K562 (cell line): ENCODE data around the gene HTR4. TPM values are rescaled to one million over a fixed set of nuclear protein-coding genes. Genes with fewer than 3 reads are reported as not detected.

ENCODE experiments used
- ATAC-seq: fragments of 200-7000 bp; cut with Tn5 transposase; 3 replicates; pipeline ENCODE4 v1.9.1; 2020; ENCODE audit warnings: moderate library complexity
- BruUV-seq: library from RNA; stranded (reverse); fragments of 400-500 nt; replicated peaks from 2 replicates; lab custom pipeline; 2021; lab: Mats Ljungman, UMichigan
- CTCF ChIA-PET: fragments of 300-600 bp; formaldehyde crosslinking; extraction: SDS; loops from one replicate; lab custom pipeline; 2021; ENCODE audit warnings: low intra/inter-chr PET ratio; lab: Yijun Ruan, JAX
- POLR2A ChIA-PET: fragments of 300-600, 350-650 bp; sonication (Branson Sonifier 250); formaldehyde crosslinking; extraction: SDS; loops from one replicate; lab custom pipeline; 2021; ENCODE audit warnings: antibody characterized with exemption, inconsistent platforms; lab: Yijun Ruan, JAX
- DNase-seq, 4 experiments: peaks; one replicate each; pipeline versions ENCODE4 v3.0.0 to v3.0.0-alpha.2; 2011 to 2018; ENCODE audit warnings: low spot score in 3 of 4, mixed read lengths in 3 of 4; ENCODE audit errors: extremely low read depth in 1 of 4
- FAIRE-seq: peaks from 2 replicates; lab custom pipeline; 2011; peaks lifted over from hg19 to GRCh38; lab: Jason Lieb, UNC
- H2AFZ ChIP-seq: 2 replicates; pipeline ENCODE4 v1.6.0; 2011; ENCODE audit warnings: low read depth, low read length, control low read depth, inconsistent platforms
- H3K27ac ChIP-seq: fragments of 200-600 bp; 3 replicates; pipeline ENCODE4 v1.8.0; 2011; ENCODE audit warnings: low read depth, mild to moderate bottlenecking, control low read depth, inconsistent platforms, low read length, moderate library complexity, mixed read lengths; ENCODE audit errors: extremely low read depth
- H3K27me3 ChIP-seq, 2 experiments: fragments of 300-600 bp in 1 of 2; 2 replicates in 1 of 2; 3 replicates in 1 of 2; pipeline versions ENCODE4 v1.6.0 to v1.8.0; 2011; ENCODE audit warnings: inconsistent platforms in 2 of 2, low read length in 2 of 2, mild to moderate bottlenecking in 1 of 2, mixed read lengths in 1 of 2, moderate library complexity in 1 of 2; ENCODE audit not compliant: control insufficient read depth in 2 of 2, insufficient read depth in 2 of 2
- H3K36me3 ChIP-seq: fragments of 300-600 bp; 3 replicates; pipeline ENCODE4 v1.8.0; 2011; ENCODE audit warnings: mild to moderate bottlenecking, low read length, inconsistent platforms; ENCODE audit not compliant: control insufficient read depth, insufficient read depth
- H3K4me1 ChIP-seq, 2 experiments: fragments of 200-600 bp in 1 of 2; replicated peaks in 1 of 2; 2 replicates in 1 of 2; 3 replicates in 1 of 2; pipeline versions ENCODE4 v1.5.1 to v1.8.0; 2011; ENCODE audit warnings: inconsistent platforms in 2 of 2, low read length in 2 of 2, mild to moderate bottlenecking in 1 of 2, mixed read lengths in 1 of 2, moderate library complexity in 1 of 2; ENCODE audit not compliant: control insufficient read depth in 2 of 2, insufficient read depth in 2 of 2
- H3K4me2 ChIP-seq: 2 replicates; pipeline ENCODE4 v1.6.1; 2011; ENCODE audit warnings: low read length, control low read depth, inconsistent platforms, mixed read lengths; ENCODE audit not compliant: insufficient read depth
- H3K4me3 ChIP-seq: fragments of 200-600 bp; sonication (generic), shearing (Covaris generic); 2 replicates; pipeline ENCODE4 v1.5.1; 2016; ENCODE audit warnings: control low read depth, inconsistent platforms
- H3K79me2 ChIP-seq: fragments of 200-600 bp; 3 replicates; pipeline ENCODE4 v1.8.0; 2011; ENCODE audit warnings: low read length, inconsistent platforms; ENCODE audit not compliant: control insufficient read depth, insufficient read depth
- H3K9ac ChIP-seq, 2 experiments: 2 replicates each; pipeline versions ENCODE4 v1.6.0 to v1.6.1; 2011; ENCODE audit warnings: low read depth in 2 of 2, low read length in 2 of 2, control low read depth in 1 of 2, inconsistent platforms in 1 of 2, mild to moderate bottlenecking in 1 of 2, mixed read lengths in 1 of 2; ENCODE audit not compliant: insufficient read depth in 1 of 2
- H3K9me1 ChIP-seq: one replicate; pipeline ENCODE4 v1.6.0; 2011; ENCODE audit warnings: inconsistent platforms, mild to moderate bottlenecking, low read length, moderate library complexity; ENCODE audit not compliant: control insufficient read depth, insufficient read depth
- H3K9me3 ChIP-seq: replicated peaks from 2 replicates; pipeline ENCODE4 v1.5.1; 2011; ENCODE audit warnings: low read depth, low read length, inconsistent platforms; ENCODE audit not compliant: control insufficient read depth, insufficient read depth
- H4K20me1 ChIP-seq: replicated peaks from 2 replicates; pipeline ENCODE4 v1.6.1; 2011; ENCODE audit warnings: low read length, inconsistent platforms, mixed read lengths; ENCODE audit not compliant: control insufficient read depth, insufficient read depth
- BHLHE40 ChIP-seq: IDR thresholded peaks from 2 replicates; pipeline ENCODE4 v1.6.1; 2011; ENCODE audit warnings: low read length, improper control_type of control experiment
- CBX3 ChIP-seq, 2 experiments: IDR thresholded peaks; 1 replicate in 1 of 2; 2 replicates in 1 of 2; pipeline ENCODE4 v1.6.1; 2012; ENCODE audit warnings: inconsistent platforms in 2 of 2, low read length in 2 of 2, borderline replicate concordance in 1 of 2, control low read depth in 1 of 2
- CREB5 ChIP-seq: fragments of 250-450 bp; sonication (Bioruptor Pico); IDR thresholded peaks from 2 replicates; pipeline ENCODE4 v1.5.0; 2020; ENCODE audit warnings: mild to moderate bottlenecking
- GTF3C2 ChIP-seq: IDR thresholded peaks from 3 replicates; pipeline ENCODE4 v1.6.1; 2011; ENCODE audit warnings: borderline replicate concordance, mild to moderate bottlenecking, moderate library complexity; ENCODE audit not compliant: insufficient read length; ENCODE audit errors: extremely low read depth
- NCOA4 ChIP-seq: fragments of 450-650 bp; IDR thresholded peaks from 2 replicates; pipeline ENCODE4 v1.6.1; 2018; ENCODE audit warnings: mild to moderate bottlenecking; ENCODE audit not compliant: partially characterized antibody
- NR2F6 ChIP-seq: fragments of 450-650 bp; formaldehyde crosslinking; IDR thresholded peaks from 2 replicates; pipeline ENCODE4 v1.4.0; 2020; ENCODE audit warnings: mild to moderate bottlenecking
- PTRF ChIP-seq: fragments of 450-650 bp; IDR thresholded peaks from 2 replicates; pipeline ENCODE4 v1.6.1; 2016; ENCODE audit warnings: mild to moderate bottlenecking, missing genetic modification characterization, missing compliant biosample characterization
- PURB ChIP-seq: sonication (generic); formaldehyde crosslinking; IDR thresholded peaks from 2 replicates; pipeline ENCODE4 v1.9.0; 2021; ENCODE audit warnings: low read depth, mild to moderate bottlenecking, missing genetic modification reagents
- RBM34 ChIP-seq: fragments of 200-400 bp; formaldehyde crosslinking; IDR thresholded peaks from 2 replicates; pipeline ENCODE4 v1.6.1; 2018; ENCODE audit warnings: low read length, borderline replicate concordance; ENCODE audit not compliant: insufficient read depth
- TSC22D4 ChIP-seq: fragments of 450-650 bp; IDR thresholded peaks from 2 replicates; pipeline ENCODE4 v1.6.1; 2016; ENCODE audit warnings: missing genetic modification characterization, missing biosample characterization, control low read depth
- TSHZ1 ChIP-seq: fragments of 250-450 bp; sonication (Bioruptor Pico); IDR thresholded peaks from 2 replicates; pipeline ENCODE4 v1.4.0; 2020; ENCODE audit warnings: mild to moderate bottlenecking, moderate library complexity
- ZKSCAN8 ChIP-seq: fragments of 200-800 bp; sonication (Bioruptor generic); IDR thresholded peaks from 2 replicates; pipeline ENCODE4 v1.6.1; 2016; ENCODE audit warnings: missing genetic modification characterization, missing compliant biosample characterization
- ZNF282 ChIP-seq: sonication (generic); formaldehyde crosslinking; IDR thresholded peaks from 2 replicates; pipeline ENCODE4 v1.8.1; 2023; ENCODE audit warnings: missing genetic modification reagents
- WGBS: fragments of 100-300 bp; shearing (Covaris generic); methylation state at CpG from one replicate; pipeline ENCODE4 v1.1.6; 2016; ENCODE audit warnings: low coverage, mixed read lengths; ENCODE audit not compliant: insufficient coverage; ENCODE audit errors: missing lambda C conversion rate; 5-methylcytosine and 5-hydroxymethylcytosine counted together
- in situ Hi-C: fragments of 300-500 bp; cut with MboI; formaldehyde crosslinking; loops from 4 replicates; pipeline ENCODE4 v1.15.0; 2018; ENCODE audit warnings: inconsistent platforms, mixed read lengths
- intact Hi-C: fragments of 100-400 bp; cut with micrococcal nuclease; formaldehyde crosslinking; loops from 2 replicates; pipeline ENCODE4 v1.14.2; 2022
- polyA plus RNA-seq, 8 experiments: library from polyadenylated mRNA; depleted of rRNA in 4 of 8; stranded (reverse) in 5 of 8; unstranded in 3 of 8; fragments of >200 nt; fragmentation: Nextera tagmentation in 2 of 8; fragmentation: Illumina TruSeq in 1 of 8; extraction: Ambion mirVana in 2 of 8; extraction: Trizol in 1 of 8; gene quantifications; 2 replicates each; pipeline versions ENCODE4 v1.2.1 to v1.2.3, GENCODE V29; 2011 to 2014; ENCODE audit warnings: inconsistent platforms in 1 of 8, missing spikeins in 1 of 8
- total RNA-seq, 7 experiments: library from RNA; depleted of rRNA in 6 of 7; stranded (reverse); fragments of >200 nt in 6 of 7; fragmentation: Illumina TruSeq in 2 of 7; extraction: Trizol in 2 of 7; gene quantifications; 2 replicates each; pipeline versions ENCODE4 v1.2.1 to v1.2.3, GENCODE V29; 2011 to 2021; ENCODE audit warnings: low replicate concordance in 1 of 7

The HTR4 gene
- total and polyA plus RNA-seq, 9 of the 15 experiments (the other 6 are each of a cell fraction or from before 2014, with no cell fraction given) = 0.13 TPM; not detected in 8

GRCh38 chr5:148486456-148486855 is 167.9 kb downstream of the HTR4 start:
- Histone ChIP-seq H3K27me3 (no peaks in the 10 kb centered on the region), H3K9me3 (no peaks in the 10 kb centered on the region), H3K4me2 (no peak overlapping the region), H3K27ac (no peak overlapping the region), H3K9me1 (no peaks in the 10 kb centered on the region), H4K20me1 (no peaks in the 10 kb centered on the region; the same call in 1 of the 2 replicates), H3K4me1 (peaks cover 0 to 11% of the 10 kb centered on the region in 2 experiments; a peak in 4 of 5 replicates), H3K4me3 (no peak overlapping the region), H3K9ac (no peak overlapping the region), H2AFZ (no peak overlapping the region), H3K79me2 (no peaks in the 10 kb centered on the region), H3K36me3 (no peaks in the 10 kb centered on the region)
- no TSS peak for BruUV-seq
- no peak for TF ChIP-seq CREB5
- TF ChIP-seq ZKSCAN8 (CRISPR knock-in tag) = no peak
- no peak for TF ChIP-seq TSC22D4 (tag)
- no peak for TF ChIP-seq ZNF282 (CRISPR knock-in tag)
- no peak for TF ChIP-seq TSHZ1
- TF ChIP-seq NCOA4 = no peak
- no peak for TF ChIP-seq CBX3 (IDR thresholded peaks at IDR 0.05; ENCODE audit: borderline replicate concordance in 1 of 2, low read length in 2 of 2)
- no peak for TF ChIP-seq GTF3C2
- no peak for TF ChIP-seq BHLHE40
- no peak for TF ChIP-seq NR2F6
- no peak for TF ChIP-seq RBM34
- no peak for TF ChIP-seq PURB (CRISPR knock-in tag)
- no peak for TF ChIP-seq PTRF (tag)
- POLR2A ChIA-PET = interaction anchor here (0.6 kb wide), 1 partner anchor 9 kb away, joined by 3 read pairs; no protein-coding TSS in a partner anchor
- DNase-seq (no peak), FAIRE-seq (no peak), ATAC-seq (no peak)
- intact Hi-C loops = no loop called here
- 2% methylated on average over 3 of the region's 3 CpGs for WGBS
- in situ Hi-C loops = no loop called here
- CTCF ChIA-PET = no interaction called here
